Kidney epithelial cell (primary cell): ENCODE results near the gene C5AR2. TPM values are rescaled to one million over a fixed set of nuclear protein-coding genes. Genes with fewer than 3 reads are reported as not detected.

Experiments used
- DNase-seq: peaks from one replicate; pipeline ENCODE4 v3.0.0-alpha.2; 2010; ENCODE audit warnings: low read depth
- H3K27me3 ChIP-seq: 2 replicates; pipeline ENCODE4 v1.6.0; 2011; ENCODE audit warnings: low read length; ENCODE audit not compliant: control insufficient read depth, insufficient read depth
- H3K36me3 ChIP-seq: 2 replicates; pipeline ENCODE4 v1.5.1; 2011; ENCODE audit warnings: low read length; ENCODE audit not compliant: control insufficient read depth, insufficient read depth
- H3K4me3 ChIP-seq: 2 replicates; pipeline ENCODE4 v1.5.1; 2011; ENCODE audit warnings: low read depth, mild to moderate bottlenecking, control low read depth, low read length
- CTCF ChIP-seq: IDR thresholded peaks from 2 replicates; pipeline ENCODE4 v1.5.1; 2011; ENCODE audit warnings: mild to moderate bottlenecking, moderate library complexity, low read length, control low read depth, inconsistent platforms; ENCODE audit not compliant: insufficient read depth, poor library complexity, severe bottlenecking
- total RNA-seq: library from RNA; depleted of rRNA; stranded (reverse); fragments of >200 nt; gene quantifications from 2 replicates; pipeline ENCODE4 v1.2.3, GENCODE V29; 2015

C5AR2 gene
- total RNA-seq, 1 donor from 2014 or later = not detected

- DNase-seq = no peak
- Histone ChIP-seq H3K36me3 (no peaks in the 10 kb centered on the region), H3K27me3 (peaks cover 4% of the 10 kb centered on the region), H3K4me3 (no peak overlapping the region)
- TF ChIP-seq CTCF = no peak
These were observed 21.2 kb upstream of the C5AR2 start for GRCh38 chr19:47310819-47311218.

DNA sequence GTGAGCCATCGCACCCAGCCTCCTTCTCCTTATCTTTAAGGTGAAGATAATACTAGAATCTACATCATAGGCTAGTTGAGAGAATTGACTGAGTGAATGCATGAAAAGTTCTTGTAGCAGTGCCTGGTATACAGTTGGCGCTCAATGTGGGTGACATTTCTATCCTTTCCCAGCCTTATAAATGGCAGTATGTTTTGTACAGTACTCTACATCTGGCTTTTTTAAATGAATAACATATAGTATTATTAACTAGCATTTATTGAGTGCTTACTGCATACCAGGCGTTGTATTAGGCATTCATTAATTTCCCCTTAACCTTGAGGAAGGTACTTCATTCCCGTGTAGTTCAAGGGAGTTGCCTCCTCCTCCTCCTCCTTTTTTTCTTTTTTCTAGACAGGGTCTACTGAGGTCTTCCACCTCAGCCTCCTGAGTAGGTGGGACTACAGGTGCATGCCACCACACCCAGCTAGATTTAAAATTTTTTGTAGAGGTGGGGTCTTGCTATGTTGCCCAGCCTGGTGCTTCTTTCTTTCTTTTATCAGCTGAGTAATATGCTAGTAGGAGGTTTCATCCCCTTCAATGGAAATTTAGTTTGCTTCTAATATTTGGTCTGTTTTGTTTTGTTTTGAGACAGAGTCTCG is 19.5 kb upstream of the C5AR2 start:
- Histone ChIP-seq H3K27me3 (peaks cover 4% of the 10 kb centered on the region), H3K36me3 (no peaks in the 10 kb centered on the region), H3K4me3 (no peak overlapping the region)
- TF ChIP-seq CTCF = no peak
- DNase-seq = no peak

DNA sequence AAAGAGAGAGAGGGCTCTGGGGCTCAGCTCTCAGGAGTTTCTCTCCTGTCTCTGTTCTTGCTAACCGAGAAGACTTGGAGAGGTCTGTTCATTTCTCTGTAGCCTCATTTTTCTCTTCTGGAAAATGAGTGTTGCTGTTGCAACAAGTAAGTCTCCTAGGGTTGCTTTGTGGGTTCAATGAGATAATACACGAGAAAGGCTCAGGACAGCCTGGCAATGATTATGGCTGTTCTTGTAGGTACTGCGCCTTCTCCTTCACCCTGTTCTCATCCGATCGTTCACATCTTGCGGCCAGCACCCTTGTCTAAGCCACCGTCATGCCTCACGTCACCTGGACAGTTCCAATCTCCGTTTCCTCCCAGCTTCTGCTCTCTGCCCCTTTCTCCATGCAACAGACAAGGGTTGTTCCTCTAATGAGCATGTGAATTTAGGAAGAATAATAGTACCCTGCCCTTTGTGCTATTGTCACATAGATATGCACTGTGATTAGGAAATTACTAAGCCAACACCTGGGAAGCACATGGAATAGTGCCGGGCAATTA is 18.1 kb upstream of the C5AR2 start:
- DNase-seq = no peak
- Histone ChIP-seq H3K36me3 (no peaks in the 10 kb centered on the region), H3K4me3 (no peak overlapping the region), H3K27me3 (peaks cover 4% of the 10 kb centered on the region)
- TF ChIP-seq CTCF = no peak

DNA sequence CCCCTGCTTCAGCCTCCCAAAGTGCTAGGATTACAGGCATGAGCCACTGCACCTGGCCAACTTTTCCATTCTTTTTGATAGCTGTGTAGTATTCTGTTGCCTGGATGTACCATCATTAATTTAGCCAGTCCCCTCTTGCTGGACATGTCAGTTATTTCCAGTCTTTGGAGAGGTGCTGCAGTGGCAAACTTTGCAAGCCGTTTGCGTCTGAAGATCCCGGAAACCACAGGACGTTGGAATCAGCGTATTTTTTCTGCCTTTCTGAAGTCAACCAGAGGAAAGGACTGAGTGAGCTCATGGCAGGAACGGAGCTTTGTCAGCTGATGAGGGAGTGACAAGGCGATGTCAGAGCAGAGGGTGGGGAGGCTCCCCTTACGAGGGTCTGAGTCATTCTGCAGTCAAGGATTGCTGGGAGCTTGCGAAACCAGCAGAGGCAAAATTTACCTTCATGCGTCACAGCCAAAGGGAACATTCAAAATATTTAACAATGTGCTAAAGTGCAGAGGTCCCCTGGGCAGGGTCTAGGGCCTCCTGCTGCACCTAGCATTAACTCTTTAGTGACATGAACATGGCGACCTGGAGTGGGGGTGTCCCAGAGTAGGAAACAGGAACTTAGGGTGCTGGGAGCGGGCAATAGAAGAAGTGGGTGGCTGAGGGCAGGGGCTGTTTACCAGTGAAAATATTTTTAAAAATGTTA is 16.7 kb upstream of the C5AR2 start:
- Histone ChIP-seq H3K36me3 (no peaks in the 10 kb centered on the region), H3K27me3 (no peaks in the 10 kb centered on the region), H3K4me3 (no peak overlapping the region)
- DNase-seq = peak; percentile 81
- no peak for TF ChIP-seq CTCF

DNA sequence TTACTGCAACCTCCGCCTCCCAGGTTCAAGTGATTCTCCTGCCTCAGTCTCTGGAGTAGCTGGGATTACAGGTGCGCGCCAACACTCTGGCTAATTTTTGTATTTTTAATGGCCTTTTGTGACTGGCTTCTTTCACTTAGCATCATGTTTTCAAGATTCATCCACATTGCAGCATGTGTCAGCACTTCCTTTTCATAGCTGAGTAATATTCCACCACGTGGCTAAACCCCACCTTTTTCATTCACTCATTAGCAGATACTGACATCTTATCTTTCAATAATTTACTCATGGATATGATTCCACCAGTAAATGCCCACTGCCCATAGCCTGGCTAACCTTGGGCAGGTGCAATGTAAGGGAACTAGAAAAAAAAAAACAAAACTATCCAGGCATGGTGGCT is 15.5 kb upstream of the C5AR2 start:
- no peak for TF ChIP-seq CTCF
- no peak for DNase-seq
- H3K36me3 ChIP-seq = no peaks in the 10 kb centered on the region
- H3K27me3 ChIP-seq = no peaks in the 10 kb centered on the region
- H3K4me3 ChIP-seq = no peak overlapping the region
